Activated T-cell treated with anti-CD3 and anti-CD28 coated beads, Interleukin-2, amount 50 U/mL, for 48 hours (primary cell): ENCODE data around the gene ZNF232.
A peak's percentile ranks its signal among the peaks of the same experiment; 100 is the strongest.
"Not testable (repeated sequence)": the region's sequence is repeated elsewhere in the genome, so short reads cannot be mapped to it uniquely, and the experiment has no call there.

Experiments
- DNase-seq, 2 experiments: peaks; one replicate each; pipeline ENCODE4 v3.0.0-alpha.2; 2020

The ZNF232 gene

DNA sequence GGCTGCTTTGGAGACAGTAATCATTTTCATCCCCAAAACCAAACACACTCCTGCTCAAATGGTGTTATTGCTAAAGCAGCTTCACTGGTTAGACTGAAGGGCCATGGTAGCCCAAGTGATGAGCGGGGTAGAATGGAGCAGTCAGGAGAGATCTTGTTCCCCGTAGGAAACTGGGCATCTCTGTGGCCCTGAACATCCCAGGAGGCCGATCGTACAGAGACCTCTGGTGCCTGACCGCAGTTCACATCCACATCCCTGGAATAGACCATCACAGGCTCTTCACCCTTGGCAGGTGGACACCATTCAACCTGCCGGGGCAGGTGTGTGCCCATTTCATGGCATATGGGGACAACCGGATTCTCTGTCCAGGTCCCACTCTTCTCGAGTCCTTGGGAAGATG lies 18.1 kb upstream of the ZNF232 start:
- DNase-seq: peak in 1 of 2 experiments; percentile 9

DNA sequence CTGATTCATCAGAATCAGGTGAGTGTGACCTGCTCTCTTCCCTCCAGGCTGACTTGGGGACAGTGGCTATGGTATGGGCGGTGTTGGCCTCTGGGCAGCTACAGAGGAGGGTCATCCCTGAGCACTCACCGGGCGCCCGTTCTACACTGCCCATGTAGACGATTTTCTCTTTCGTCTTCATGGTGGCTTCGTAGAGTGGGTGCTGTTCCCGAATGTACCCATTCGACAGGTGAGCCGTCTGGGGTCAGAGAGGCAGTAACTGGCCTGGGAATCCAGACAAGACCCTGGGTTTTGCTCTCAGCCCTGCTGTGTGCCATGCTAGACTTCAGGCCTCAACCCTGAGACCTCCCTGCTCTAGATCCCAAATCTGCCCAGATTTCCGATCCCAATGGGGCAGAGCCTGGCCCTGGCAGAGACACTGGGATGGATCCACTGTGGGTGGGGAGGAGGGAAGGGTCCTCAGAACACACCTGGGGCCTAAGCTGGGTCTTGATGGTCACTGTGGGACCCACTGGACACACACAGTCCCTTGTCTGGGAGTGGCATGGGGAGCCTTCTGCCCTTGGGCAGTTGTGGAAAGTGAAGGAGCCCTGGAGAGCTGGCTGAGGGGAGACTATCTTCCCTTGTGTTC lies 17.3 kb upstream of the ZNF232 start:
- peak in 1 of 2 experiments; percentile 2 for DNase-seq

DNA sequence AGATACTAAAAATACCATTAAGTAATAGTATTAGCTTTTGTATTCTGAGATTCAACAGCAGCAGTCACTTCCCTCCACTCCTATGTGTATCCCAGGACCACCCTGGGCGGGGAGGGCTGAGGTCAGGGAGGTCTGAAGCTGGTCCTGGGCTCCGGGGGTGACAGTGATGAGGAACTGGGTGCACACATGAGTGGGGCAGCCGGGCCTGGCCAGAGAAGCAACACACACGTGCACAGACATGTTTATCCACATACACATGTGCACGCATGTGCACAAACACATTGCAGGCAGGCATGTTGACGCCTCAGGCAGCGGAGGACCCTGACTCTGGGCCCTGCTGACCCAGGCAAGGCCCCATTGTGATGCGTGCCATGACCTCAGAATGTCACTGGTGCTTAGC lies 16.7 kb upstream of the ZNF232 start:
- DNase-seq: peak in 1 of 2 experiments; percentile 4

DNA sequence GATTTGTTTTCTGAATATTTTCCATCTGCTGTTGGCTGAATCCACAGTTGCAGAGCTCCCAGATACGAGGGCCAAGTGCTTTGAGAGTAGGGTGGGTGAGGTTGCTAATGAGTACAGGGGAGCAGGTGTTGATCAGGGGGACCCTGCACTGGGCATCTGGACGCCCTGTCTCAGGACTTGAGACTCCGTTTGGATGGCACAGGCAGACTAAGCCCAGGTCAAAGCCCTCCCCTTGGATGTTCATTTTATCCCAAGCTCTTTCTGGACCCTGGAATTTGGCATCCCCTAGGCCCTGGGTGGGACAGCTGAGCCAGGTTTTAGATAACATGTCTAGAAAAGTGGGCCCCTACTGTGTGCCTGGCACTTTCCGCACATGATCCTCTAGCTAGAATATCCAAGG lies 16.2 kb upstream of the ZNF232 start:
- peak in 1 of 2 experiments; percentile 2 for DNase-seq

DNA sequence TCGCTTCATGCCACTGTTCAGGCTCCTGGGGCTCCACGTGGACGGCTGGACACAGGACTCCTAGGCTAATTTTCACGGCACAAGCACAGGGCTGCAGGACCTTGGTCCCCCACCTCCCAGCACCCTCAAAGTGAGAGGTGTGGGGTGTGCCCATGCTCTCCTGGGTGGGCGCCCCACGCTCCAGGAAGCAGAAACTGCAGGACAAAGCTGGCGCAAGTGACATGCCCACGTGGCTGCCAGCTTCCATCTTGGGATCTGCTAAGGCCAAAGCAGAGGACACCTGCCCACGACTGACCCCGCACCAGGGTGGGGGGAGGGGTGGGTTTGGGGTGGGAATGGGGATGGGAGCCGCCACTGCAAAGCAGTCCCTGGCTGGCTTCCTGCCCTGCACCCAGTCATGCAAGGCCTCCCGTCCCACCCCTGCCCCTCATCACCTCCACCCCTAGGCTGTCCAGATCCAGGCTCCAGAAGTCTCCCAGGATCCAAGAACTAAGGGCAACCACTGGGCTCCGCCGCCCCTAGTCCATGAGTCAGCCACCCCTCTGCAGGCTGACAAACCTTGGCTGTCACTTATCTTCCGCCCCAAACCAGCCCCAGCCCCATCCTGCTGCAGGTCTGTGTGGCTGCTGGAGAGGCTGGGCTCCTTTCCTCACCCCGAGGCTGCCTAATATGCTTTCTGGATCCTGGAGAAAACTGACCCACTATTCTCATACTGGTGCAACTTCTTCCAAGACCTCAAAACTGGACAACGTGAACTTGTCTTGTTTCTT lies 15.2 kb upstream of the ZNF232 start:
- DNase-seq: peak in 1 of 2 experiments; percentile 7

DNA sequence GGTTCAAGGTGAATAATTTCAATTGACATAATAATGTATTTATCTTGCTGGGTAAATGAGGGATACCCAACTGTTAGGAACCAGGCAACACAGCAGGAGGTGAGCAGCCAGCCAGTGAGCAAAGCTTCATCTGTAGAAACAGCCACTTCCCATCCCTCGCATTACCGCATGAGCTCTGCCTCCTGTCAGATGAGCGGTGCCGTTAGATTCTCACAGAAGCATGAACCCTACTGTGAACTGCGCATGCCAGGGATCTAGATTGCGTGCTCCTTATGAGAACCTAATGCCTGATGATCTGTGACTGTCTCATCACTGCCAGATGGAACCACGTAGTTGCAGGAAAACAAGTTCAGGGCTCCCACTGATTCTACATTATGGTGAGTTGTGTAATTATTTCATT lies 13.2 kb upstream of the ZNF232 start:
- DNase-seq: not testable (repeated sequence)

DNA sequence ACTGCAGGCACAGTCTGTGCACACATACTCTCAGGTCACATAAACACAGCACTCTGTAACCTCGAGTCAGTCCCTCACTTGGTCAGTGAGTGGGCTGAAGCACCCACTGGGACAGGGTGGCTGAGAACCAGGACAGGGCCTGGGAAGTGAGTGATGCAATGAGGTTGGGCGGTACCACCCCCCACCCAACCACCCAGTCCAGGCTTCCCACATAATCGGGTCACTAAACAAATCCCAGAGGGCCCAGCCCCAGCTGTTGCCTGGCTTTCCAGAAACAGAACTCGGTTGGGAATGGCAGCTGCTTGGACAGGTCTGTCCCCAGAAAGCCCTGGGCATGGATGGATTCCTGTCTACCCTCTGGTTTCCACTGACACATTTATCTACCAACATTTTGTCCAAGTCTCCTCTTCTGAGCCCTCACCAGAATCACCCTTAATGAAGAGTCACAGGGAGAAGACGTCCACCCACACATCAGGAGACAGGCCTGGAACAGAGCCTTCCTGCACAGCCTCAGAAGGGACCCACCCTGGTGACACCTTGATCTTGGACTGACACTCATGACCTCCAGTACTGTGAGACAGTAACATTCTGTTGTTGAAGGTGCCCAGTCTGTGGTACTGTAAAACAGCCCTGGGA lies 12.6 kb upstream of the ZNF232 start:
- DNase-seq: peak in 1 of 2 experiments; percentile 13

DNA sequence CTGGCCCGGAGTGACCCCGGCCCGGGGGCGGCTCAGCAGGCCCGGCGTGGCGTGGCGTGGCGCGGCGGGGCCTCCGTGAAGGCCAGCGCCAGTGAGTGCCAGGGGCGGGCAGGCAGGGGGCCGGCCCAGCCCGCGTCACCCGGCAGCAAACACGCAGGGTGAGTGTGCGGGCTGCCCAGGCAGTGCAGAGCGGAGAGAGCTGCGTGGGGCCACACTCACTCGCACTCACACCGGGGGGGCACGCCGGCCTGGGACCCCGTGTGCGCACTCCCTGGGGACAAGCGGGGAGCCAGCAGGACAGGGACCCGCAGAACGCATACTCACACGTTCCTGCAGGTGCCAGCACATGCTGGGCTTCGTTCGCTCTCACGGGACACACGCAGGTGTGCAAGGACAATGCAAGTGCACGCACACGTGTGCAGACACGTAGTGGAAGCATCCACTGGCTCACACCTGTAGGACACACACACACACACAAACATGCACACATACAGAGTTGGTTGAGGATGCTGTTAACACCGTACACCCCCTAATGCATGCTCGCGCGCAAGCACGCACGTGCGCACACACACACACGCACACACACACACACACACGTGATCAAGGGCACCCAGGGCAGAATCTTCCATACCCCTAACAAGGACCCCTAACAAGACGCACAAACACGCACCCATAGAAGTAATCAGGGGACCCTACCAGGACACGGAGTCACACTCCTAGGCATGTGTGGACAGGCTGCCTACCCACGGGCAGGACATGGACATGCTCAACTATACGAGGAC lies 11.9 kb upstream of the ZNF232 start:
- DNase-seq: peak; percentile 14 to 15

DNA sequence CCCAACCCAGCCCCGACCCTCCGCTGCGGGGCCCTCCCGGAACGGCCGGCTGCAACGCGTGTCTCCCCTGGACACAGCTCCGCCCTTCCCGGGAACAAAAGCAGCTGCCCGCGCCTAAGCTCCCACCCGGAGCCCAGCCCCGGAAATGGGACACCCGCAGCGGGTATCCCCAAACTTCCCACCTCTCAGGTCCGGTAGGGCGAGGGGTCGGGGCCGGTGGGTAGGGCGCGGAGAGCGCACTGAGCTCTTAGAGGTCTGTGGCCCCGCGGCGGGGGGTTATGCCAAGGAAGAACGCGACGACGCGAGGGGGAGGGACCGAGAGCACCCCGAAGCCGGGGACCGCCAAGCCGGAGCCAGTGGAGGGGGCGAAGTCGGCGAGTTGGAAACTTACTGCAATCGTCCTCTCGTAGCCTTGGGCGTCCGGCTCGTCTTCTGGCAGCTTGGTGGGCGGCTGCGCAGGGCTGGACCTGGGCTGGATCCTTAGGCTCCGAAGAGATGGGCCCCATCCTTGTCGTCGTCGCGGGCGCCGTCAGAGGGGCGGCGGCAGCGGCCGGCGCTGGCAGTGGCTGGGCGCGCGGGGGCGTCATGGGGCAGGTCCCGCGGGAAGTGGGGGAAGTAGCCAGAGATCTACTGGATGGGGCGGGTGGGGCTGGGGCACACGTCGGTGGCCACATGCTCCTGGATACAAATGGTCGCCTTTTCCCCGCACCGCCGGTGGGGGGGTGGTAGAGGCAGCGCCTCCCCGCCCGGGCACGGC lies 11.1 kb upstream of the ZNF232 start:
- peak; percentile 19 to 33 for DNase-seq

DNA sequence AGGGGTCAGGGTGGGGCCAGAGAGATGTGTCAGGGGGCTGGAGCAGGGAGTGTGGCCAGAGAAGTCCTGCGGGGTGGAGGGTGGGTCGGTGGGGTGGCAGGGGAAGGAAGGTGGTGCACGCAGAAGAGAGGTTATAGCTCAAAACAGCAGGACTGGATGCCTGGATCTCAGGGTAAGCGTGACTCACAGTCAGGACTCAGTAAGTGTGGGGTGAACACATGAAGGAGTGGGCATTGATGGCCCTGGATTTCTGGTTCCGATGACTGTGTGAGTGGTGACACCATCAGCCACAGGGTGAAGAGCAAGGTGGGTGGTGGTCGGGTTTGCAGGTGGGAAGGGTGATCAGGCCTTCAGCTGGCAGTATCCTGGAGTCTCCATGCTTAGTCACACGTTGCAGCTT lies 10.4 kb upstream of the ZNF232 start:
- DNase-seq: not testable (repeated sequence)

DNA sequence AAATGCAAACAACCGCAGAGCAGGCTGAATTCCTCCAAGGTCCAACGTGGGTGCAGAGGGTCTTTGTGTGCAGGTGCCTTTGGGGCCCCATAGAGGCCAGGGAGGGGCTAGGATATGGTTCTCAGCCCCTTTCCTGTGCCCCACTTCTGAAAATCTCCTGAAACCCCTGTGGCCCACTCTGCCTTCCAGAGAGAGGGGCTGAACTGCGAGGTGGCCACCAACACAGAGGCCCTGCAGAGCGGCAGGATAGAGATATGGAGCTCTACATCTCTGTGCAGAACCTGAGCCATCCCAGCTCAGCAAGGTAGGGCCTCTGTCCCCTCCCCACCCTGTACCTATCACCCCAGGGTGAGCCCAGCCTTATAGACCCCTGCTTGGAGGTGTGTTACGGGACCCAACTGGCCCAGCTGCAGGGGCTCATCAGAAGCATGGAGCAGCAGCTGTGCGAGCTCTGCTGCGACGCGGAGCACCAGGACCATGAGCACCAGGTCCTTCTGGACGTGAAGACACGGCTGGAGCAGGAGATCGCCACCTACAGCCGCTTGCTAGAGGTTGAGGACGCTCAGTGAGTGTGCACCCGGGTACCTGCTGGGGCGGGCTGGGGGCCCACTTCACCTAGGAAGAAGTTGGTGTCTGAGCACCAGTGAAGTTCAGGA lies 9.6 kb upstream of the ZNF232 start:
- no peak for DNase-seq

DNA sequence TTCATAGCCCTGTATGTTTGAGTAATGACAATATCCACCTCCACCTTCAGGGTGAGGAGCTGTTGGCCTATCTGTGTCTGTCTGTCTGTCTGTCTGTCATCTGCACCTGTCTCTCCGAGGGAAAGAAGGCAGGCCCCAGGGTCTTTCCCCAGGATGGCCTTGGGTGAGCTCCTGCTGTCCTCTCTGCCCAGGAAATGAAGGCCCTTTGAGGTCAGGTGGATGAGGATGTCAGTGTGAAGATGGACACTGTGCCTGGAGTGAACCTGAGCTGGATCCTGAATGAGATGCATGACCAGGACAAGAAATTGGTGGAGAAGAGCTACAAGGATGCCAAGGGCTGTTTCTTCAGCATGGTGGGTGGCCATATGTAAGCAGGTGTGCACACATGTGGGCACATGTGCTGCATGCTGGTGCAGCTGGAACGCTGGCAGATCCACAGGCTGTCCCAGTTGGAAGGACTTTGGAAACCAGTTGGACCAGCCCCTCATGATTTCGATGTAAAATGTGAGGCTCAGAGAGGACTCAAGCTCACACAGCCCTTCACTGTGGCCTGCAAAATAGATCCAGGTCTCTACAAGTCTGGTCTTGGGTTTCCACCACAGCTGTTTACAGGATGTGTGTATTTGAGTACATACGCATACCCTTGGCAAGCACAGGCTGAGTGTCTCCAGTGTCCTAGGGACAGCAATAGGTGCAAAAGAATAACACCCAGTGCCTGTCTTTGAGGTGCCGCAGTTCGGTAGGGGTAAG lies 8.9 kb upstream of the ZNF232 start:
- not testable (repeated sequence) for DNase-seq

DNA sequence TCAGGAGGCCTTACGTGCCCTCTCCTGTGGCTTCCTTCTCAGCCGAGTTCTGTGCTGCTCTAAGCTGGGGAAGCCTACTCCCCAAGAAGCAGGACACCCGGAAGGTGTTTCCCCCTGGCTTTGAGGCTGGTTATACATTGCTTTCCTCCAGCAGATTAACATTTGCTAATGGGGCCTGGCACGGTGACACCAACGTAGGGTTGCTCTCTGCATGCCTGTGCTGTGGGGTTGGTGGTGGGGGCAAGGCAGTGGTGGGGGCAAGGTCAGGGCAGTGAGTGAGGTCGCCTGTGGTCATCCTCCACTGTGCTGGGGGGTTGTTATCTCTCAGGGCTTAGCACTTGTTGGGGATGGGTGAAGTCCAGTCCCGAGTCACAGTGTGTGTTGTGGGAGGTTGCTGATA lies 8.4 kb upstream of the ZNF232 start:
- no peak for DNase-seq

DNA sequence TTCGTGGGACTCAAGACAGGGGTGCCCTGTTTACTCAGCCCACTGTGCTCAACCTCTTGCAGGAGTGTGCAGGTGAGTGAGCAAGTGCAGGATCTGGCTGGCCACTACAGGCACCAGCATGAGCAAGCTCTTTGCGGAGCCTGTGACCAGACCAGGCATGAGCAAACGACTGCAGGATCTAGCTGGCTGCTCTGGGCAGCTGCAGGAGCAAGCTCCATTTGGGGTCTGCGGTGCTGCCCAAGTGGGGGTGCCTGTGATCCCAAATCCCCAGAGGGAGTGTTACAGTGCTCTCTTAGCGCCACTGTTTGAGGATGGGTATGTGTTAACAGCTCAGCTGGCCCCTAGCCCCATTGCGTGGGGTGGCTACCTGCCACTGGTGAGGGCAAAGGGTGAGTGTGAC lies 6.5 kb upstream of the ZNF232 start:
- no peak for DNase-seq

DNA sequence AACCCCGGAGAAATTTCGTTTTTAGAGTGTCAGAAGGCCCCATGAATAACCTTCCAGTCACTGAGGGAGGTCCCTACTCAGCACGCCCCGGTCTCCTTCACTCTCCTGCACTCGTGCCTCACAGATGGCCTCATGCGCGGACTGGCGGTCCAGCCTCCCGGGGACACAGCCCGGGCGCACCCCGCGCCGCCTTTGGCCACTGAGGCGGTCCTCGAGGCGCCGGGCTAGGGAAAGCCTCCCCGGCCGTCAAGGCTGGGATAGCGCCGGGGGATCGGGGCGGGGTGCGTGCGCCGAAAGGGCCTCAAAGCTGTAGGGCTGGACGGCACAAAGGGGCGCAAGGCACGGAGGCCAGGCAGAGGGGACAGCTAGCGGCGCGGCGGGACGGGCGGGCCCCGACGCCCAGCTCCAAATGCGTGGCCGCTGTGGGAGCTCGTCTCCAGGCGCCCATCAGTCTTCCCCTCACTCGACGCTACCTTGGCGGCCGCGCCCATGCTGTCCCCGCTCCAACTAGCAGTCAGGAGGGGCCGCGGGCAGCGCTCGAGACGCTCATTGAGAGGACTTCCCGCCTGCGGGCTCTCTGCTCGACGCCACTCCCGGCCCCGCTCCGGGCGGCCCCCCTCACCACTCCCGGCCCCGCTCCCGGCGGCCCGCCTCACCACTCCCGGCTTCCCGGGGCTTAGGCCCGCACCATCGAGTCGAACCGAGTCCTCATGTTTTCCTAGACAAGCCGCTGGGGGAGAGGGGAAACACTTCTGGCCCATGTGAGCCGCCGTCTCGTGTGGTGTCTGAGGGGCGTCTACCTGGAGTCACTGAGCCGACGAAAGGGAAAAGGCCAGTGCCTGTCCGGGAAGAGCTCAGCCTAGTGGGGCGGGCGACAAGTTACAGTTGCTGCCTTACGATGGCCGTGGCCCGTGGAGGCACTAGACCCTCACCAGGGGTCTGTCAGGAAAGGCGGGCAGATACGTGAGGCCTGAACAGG lies 4.3 kb upstream of the ZNF232 start, which contains the start of gene USP6:
TSS of gene USP6 (plus strand) at position 360 of the 979 bp plus-strand sequence. CDS start 14,336 bp downstream, outside the sequence.
- no peak for DNase-seq

DNA sequence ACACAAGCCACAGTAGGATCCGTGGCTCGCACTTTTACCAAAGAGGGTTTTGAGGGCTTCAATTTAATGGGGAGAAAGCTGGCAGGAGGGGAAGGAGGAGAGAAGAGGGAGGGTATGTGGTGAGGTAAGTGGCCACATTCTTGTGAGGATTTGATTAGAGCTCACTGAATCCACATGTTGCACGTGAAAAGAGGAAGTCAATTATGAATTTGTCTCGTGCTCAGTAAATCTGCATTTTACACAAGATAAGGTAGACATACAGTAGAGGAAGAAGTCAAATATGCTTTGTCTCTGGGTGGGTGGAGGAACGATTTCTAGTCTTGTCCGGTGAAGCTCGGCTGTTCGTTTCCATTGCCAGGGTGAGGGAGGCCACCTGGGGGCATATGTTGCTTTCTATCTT lies 862 bp downstream of the ZNF232 start:
- no peak for DNase-seq

DNA sequence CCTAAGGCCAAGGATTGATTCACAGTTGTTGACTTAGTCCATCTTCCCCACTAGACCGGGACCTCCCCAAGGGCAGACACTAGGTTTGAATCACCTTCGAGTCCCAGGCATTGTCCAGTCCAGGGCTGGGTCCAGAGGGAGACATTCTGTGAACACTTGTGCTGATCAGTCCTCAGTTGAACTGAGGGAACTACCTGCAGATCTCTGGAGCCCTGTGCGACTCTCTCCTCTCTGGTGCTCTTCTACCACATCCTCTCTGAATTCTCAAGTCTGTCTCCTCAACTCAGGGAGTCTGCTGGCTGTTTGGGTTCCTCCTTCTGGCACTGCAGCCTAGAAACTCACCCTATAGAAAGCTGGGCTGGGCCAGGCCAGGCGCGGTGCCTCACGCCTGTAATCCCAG lies 10.8 kb downstream of the ZNF232 start:
- no peak for DNase-seq

DNA sequence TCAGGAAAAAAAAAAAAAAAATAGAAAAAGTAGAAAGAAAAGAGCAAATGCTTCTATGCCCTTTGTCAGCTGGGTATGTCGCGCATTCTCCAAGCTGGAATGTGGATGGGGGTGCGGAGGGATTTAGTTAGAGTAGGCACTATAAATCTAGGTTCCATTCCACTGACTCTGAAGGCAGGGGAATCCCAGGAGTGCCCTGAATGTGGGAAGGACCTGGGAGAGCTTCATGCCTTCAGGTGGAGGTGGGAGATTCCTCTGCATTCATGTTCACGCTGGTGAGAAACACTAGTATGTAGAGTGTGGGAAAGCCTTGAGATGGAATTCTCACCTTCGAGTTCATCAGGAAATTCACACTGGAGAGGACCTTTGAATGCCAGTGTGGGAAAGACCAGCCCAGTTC lies 12.4 kb downstream of the ZNF232 start:
- DNase-seq: no peak

DNA sequence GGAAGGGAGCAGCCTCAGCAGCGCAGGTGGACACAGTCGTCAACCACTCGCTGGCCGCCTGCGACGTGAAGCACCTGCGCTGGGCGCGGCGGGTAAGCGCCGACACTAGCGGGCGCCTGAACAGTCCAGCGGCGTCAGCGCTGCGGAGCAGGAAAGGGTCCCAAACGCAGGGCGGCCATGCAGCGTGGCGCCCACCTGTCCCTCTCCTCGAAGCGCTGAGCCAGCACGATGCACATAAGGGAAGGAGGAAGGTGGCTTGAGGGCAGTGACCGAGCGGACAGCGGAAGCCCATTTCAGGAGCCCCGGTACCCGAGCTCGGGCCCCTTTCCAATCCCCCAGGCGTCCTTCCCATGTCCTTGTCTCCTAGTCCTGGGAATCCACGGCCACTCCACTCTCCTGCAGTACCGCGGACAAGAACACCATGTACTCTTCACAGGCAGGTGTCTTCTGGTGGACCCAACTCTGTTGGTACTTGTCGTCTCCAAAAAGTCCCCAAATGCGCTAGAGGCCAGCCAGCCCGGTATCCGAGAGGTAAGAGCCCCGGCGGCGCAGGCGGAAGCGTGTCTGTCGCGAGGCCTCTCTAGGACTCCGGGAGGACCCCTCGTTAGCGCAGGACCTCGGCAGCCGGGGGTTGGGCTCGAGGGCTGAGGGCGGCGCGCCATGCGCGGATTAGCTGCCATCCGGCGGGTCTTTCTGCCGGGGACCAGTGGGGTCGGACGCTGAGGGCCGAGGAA lies 14.4 kb downstream of the ZNF232 start:
- DNase-seq: peak in 1 of 2 experiments; percentile 52
